HG03159 (cell line): ENCODE data around the gene GLIS1.

ENCODE experiments used
- ATAC-seq: cut with Tn5 transposase; IDR thresholded peaks from one replicate; pipeline ENCODE4 v1.9.1; 2021; ENCODE audit warnings: mild to moderate bottlenecking, moderate library complexity; ENCODE audit not compliant: unreplicated experiment

Gene GLIS1

DNA sequence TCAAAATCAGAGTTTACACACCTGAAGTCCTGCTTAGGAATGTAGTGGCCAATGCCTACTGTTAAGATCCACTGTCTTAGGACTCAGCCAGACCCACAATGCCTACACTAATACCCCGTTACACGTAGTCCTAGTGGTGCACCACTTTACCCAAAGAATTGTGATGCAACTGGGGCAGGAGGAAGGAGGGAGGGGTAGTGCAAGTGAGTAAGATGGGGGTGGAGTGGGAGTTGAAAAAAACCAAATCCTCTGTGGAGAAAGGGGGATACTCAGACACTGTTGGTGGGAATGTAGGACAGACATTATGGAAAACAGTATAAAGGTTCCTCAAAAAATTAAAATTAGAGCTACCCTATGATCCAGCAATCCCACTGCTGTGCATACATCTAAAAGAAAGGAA is 19.5 kb downstream of the GLIS1 start:
- ATAC-seq = no peak

DNA sequence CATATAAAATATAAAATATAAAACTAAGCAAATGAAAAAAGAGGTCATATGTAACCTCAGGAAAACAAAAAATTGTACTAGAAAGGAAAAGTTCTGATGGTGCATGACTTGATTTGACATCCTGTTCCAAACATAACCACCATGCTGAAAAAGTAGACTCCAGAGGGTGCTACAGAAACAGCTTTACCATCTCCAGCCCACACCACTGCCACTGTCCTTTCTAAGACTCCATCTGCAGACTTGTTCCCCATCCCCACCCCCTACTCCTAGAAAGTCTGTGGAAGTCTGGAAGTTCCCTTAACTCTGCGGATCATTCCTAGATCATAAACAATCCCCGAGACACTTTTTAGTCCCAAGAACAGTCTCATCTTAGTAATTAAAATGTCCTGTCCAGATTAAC is 20.5 kb downstream of the GLIS1 start:
- no peak for ATAC-seq

DNA sequence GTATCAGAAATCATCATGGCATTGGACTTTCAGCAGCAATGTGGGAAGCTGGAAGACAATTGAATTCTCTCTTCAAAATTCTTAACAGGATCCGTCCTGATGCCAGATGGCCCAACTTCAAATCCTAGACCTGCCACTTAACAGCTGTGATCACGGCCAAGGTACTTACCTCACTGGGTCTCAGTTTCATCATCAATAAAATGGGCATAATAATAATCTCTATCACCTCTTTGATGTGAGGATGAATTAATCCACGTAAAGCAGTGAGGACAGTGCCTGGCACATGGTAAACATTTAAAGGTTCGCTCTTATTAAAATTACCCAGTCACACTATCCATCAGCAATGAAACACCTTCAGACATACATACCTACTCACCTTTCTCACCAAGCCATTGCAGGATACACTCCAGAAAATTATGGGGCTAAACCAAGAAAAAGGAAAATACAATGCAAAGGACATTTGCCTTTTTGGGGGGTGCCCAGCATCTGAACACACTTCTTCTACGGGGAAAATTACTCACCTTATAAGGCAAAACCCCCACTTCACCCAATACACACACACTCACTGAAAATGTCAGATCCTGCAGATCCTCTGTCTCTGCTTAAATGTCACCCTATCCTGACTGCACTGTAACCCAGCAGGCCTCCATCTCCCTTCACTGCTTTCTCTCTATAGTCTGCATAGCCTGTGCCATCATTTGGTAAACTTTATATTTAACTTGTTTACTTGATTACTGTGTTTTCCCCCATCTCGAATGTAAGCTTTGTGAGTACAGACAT is 21.7 kb downstream of the GLIS1 start:
- no peak for ATAC-seq

DNA sequence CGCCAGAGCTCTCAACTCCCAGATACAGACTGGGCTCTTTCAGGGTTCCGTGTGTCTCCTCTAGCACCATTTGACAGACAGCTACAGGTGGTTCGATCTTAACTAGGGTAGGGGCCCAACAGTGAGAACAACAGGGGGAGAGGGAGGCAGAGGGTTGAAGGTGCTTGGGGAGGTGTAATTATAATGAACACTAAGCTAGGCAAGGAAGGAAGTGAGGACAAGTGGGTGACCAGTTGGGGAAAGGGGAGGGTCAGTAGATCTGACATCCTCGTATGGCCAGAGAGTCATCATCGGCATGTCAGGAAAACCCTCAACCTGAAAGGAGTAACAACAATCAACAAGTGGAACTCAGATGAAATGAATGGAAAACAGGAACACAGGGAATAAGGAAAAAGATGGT is 22.8 kb downstream of the GLIS1 start:
- no peak for ATAC-seq

DNA sequence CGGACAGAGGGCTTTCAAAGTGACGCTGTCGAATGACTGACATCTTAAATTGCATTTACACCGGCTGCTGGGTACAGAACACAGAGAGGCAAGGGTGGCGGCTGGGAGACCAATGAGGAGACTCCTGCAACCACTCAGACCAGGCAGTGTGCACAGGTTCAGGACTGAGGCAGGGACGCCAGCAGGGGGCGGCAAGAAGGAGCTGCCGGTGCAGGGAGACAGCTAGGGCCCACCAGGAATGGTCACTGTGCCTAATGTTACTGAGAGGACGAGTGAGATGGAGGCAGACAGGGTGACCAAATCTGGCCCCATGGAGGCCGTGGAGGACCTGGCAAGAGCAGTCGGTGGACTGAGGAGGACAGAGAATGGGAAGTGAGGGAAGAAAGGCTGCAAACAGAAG is 23.5 kb downstream of the GLIS1 start:
- no peak for ATAC-seq

DNA sequence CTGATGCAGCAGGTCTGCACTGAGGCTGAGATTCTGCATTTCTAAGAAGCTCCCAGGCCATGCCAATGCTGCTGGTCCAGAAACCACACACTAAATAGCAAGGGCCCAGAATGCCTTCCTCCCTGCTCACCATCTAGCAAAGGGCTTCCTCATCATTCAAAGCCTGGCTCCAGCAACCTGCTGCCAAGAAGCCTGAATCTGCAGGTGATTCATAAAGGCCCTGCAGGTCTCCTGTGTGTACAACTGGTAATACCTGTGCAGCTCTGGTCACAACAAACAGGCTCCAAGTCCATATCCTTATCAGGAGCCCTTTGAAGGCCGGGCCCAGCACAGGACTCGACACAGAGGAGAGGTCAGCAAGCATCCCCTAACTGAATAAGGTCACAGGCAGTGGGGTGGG is 26.7 kb downstream of the GLIS1 start:
- no peak for ATAC-seq

DNA sequence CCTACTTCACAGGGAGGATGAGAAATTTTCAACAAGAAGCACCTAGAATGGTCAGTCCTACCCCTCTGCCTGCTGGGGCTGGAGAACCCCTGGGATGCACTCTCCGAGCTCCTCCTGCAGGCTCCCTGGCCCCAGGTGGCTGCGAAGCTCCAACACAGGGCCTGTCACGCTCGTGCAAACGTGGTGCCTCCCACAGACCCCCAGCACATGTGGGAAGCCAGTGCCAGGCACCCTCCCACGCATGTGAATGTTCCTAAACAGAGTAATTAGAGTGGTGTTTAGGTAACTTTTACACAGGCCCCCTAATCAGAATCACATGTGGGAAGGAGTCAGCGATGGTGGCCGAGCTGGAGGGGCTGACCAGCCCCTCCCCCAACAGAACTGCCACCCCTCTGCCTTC is 28.4 kb downstream of the GLIS1 start:
- no peak for ATAC-seq

DNA sequence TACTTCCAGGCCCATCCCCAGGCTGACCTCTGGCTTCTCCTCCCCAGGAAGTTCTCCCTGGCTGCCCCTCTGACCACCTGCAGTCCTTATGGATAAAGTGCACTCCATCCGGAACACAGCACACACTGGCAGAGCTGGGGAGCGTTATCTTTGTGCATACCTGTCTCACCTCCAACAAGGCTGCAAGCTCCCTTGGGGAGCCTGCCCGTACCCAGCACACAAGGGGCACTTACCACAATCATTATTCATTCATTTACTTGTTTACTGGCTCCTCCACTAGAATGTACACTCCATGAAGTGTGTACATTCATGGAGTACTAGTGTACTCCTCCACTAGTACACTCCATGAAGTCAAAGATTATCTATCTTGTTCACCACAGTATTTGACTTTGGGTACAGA is 30.3 kb downstream of the GLIS1 start:
- no peak for ATAC-seq

DNA sequence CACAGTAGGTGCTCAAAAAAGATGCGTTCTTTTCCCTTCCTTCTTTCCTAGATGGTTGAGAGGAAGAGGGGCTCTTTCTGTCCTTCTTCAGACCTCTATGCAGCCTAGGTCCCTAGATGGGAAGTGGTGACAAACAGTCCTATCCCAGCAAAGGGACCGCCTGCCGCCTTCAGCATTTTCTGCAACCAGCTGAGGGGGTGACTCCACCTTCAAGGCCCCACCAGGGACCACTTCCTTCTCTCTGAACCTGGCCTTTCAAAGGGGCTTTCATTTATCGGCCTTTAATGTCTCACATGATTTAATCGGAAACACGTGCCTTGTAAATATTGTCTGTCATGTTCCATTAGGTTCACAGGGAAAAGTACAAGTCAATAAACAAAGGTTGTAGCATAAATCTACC is 32.6 kb downstream of the GLIS1 start:
- no peak for ATAC-seq

DNA sequence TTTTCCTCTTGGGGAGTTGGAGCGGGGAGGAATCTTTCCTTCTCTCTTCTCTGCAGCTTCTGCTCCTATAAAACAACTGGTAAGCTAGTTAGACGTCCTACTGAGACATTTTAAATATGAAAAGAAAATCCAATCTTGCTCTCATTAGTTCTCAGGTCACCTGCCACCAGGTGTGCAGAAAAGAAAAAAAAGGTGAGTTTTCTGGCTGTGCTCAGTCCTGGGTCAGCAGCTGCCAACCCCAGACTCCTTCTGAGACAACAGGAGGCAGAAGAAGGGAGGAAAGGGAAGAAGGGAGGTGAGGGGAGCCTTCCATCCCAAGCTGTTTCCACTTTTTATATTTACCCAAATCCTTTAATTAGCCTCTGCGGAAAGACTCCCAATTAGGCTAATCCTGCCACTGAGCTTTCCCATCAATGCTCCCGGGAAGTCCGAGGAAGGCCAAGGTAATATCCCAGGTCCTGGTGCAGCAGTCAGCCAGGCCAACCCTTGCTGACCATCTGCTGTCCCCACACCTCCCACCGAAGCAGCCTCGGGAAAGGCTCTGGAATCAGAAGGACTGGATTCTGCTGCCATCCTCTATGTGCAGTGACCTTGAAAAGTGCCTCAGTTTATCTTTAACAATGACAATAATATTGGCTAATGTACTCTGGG is 33.4 kb downstream of the GLIS1 start:
- no peak for ATAC-seq

DNA sequence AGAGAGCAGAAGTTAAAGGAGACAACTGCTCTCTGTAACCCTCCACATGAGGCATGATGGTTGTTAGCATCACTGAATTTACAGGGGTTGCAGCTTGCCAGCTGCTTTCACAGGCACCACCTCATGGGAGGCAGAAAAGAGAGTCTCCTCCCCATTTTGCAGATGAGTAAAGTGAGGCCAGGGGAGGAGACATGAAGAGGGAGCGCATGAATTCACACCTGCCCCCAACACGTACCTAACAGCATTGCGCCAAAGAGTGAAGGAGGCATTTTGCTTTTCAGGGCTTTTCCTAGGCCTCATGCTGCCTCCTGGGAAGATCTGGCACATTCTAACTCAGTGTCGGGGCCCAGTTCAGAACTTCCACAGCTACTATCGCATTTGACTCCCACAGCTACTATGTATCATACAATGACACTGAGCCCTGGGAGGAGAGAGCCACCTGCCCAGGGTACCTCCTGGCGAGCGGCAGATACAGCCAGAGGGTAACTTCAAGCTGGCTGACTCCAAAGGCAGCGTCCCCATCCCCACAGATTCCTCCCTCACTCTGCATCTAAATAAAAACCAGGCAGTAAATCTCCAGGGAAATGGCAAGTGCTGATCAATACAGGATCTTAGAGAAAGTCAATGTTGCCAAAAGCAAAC is 34.0 kb downstream of the GLIS1 start:
- ATAC-seq = no peak

DNA sequence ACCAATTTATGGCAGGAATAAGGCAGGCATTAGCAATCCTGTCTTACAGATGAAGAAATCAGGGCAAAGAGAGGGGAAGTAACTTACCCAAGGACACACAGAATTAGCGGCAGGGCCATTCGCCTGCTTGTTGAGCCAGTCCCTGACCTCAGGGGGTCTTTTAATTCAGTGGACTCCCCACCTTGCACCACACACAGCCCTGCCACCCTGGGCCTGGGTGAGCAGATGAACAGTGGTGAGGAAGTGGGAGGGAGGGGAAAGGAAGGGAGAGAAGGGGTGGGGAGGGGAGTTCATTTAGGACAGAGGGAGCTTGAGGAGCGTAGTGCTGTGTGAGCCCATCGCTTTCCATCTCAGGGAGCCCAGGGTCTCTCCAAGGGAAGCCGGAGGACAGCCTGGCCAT is 34.7 kb downstream of the GLIS1 start:
- ATAC-seq = no peak

DNA sequence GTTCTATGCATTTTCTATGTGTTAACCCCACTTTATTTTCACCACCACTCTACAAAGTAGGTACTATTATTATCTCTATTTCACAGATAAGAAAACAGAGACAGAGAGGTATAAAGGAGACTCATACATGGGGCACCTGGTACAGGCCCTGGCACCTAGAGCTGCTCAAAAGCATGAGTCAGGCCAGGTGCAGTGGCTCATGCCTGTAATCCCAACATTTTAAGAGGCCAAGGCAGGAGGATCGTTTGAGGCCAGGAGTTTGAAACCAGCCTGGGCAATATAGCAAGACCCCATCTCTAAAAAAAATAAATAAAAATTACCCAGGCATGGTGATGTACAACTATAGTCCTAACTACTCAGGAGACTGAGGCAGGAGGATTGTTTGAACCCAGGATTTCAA is 35.8 kb downstream of the GLIS1 start:
- no peak for ATAC-seq

DNA sequence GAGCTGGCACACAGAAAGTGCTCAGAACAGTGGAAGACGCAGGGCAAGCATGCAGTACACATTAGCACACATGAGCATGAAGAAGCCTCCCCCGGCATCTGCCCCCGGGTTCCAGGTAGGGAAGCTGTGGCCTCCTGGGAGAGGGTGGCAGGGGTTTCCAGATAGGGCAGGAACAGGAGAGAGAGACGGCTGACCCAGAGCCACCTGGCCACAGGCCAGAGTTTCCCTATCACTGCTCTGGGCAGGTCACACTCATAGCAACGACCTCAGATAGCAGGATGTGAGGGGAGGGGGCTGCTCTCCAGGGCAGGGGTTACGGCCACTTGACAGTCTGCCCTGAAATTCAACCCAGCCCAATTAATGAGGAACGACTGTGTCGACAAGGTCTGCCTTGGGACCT is 36.6 kb downstream of the GLIS1 start:
- no peak for ATAC-seq

DNA sequence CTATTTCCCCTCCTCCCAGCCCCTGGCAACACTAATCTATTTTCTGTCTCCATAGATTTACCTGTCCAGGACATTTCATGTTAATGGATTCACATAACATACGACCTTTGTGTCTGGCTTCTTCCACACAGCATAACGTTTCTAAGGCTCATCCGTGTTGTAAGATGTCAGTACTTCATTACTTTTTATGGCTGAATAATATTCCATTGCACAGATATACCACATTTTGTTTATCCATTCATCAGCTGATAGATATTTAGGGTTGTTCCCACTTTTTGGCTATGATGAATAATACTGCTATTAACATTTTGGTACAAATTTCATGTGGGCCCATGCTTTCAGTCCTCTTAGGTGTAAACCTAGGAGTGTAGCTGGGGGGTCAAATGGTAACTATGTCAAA is 38.2 kb downstream of the GLIS1 start:
- ATAC-seq = no peak

DNA sequence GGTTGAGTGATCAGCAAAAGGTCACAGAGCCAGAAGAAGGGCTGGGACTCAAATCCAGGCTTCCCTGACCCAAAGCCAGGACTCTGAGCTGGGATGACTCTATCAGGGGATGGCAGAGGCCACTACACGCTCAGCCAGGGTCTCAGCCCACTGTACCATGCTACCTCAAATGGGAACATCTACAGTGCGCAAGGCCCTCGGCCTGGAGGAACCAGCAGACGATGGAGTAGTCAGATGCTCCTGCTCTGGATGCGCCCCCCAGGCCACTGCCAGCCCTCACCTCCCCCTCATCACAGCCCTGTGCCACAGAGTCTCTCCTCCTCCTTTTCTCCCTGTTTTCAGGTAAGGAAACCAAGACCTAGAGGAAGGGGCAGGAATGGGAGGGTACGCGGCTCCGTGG is 39.0 kb downstream of the GLIS1 start:
- no peak for ATAC-seq

DNA sequence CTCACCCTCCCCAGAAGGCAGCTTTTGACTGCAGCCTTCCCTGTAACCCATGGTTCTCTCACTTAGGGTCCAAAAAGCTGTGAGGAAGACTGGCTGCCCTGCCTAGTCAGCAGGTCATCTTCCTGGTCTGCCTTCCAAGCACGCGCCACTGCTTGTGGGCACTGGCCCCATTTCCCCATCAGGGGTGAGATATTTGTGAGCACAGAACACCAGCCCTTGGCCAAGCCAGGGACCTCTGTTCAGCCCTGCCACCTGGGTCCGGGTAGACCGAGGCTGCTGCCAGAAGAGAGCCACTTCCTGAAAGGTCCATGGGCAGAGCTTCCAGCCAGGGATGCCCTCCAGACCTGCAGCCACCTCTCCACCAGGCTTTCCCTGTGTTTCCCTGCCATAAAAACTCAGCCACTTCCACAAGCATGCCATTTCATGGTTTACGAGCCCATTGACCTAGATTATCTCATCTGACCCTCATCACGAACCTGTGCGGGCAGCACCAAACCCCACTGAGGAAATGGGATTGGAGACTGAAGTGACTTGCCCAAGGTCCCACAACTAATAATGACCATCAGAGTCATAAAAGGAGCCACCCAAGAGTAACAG is 40.5 kb downstream of the GLIS1 start:
- ATAC-seq = no peak

DNA sequence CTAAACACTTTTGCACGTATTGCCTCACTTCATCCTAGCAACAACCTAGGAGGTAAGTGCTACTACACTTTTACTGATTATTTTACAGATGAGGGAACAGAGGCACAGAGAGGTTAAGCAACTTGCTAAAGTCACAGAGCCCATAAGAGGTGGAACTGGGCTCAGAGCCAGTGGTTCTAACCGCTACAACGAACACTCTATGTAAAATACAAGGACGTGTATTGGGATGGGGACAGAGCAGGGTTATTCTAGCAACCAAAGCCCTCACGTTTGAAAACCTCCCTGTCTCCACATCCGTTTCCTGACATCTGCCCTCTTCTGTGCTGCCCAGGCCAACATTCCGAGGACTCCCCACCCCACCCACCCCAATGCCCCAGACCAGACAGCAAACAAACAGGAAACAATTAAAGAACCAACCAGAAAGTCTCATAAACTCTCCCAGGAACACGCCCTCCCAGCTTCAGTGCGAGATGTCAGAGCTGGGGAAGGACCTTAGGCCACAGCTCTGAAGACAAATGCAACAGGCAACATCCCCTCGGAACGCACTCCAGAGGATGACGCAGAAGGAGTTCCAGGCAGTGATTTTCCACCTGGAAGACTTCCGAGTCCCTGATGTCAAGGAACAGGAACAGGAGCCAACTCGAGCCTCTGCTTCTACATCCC is 41.1 kb downstream of the GLIS1 start:
- no peak for ATAC-seq

DNA sequence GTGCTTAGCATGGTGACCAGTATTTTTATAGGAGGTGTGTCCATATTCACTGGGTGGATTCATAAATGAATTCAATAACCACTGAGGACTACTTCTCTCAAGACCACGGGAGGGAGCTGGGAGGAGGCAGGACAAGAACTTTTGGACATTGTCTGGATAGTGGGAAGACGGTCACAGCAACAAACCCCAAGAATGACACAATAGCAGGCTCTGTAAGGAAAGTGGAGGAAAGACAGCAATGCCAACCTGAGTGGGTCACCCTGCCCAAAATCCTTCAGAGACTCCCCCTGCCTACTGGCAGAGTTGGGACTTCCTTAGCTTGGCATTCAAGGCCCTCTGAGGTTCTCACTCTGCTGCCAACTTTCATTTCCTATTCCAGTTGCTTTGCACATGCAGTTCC is 42.0 kb downstream of the GLIS1 start:
- no peak for ATAC-seq

DNA sequence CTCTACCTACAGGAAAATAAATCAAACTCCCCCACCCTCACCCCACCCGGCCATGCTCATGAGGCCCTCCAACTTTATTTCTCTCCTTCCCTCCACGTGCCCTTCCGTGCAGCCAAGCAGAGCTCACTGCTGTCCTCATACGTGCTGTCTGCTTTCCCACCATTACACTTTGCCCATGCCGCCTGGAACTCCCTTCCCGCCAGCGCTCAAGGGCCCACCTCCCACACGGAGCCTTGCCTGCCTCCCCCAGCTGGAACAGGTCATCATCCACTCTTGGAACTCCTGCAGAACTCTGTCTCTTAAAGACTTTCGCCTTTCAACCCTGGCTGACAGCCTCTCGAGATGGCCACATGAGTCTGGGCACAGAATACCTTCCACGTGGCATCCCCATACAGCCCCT is 42.4 kb downstream of the GLIS1 start:
- no peak for ATAC-seq

DNA sequence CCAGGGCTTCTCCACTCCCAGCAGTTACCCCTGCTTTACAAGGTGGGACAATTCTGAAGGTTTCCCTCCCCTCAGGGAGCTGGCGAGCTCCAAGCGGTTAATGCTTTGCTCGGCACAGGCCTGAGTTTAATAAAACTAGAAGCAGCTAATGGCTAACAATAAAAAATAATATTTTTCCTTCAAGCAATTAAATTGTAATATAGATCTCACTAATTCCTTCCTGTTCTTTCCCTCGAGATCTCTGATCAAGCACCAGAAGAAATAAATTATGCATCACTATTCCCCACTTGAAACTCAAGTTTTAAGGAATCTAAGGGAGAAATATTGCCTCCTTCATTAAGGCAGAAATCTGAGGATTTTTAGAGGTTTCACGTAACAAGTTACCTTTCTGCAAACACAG is 42.9 kb downstream of the GLIS1 start:
- no peak for ATAC-seq
